ENCODE data around the gene MKS1. TPM values are rescaled to one million over a fixed set of nuclear protein-coding genes. Genes with fewer than 3 reads are reported as not detected.

MKS1 gene
- total RNA-seq, 4 donors from 2014 or later, result 8.5 to 51.9 (median 18.3) TPM

DNA sequence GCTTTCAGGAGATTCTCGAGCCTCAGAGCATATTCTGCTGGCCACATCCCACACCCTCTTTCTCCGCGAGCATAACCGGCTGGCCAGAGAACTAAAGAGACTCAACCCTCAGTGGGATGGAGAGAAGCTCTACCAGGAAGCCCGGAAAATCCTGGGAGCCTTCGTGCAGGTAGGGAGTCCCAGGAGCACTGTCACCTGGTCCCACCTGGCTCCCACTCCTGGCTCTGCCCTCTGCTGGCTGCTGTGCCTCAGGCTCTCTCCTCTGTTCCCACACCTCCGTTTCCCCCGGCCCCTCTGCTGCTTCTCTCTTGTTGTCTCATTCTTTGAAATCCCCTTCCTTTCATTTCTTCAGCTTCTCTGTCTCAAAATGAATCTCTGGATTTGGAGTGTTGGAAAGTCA is 35.7 kb upstream of the MKS1 start:
- H3K27ac ChIP-seq, result no peak overlapping the region
- no peak for DNase-seq
- H3K4me3 ChIP-seq, result no peak overlapping the region
- TF ChIP-seq POLR2A (IDR thresholded peaks at IDR 0.05) (no peak), EP300 (IDR thresholded peaks at IDR 0.05; ENCODE audit: low read depth) (no peak), POLR2AphosphoS5 (IDR thresholded peaks at IDR 0.05) (no peak)
- TF ChIP-seq, protein P1, sequence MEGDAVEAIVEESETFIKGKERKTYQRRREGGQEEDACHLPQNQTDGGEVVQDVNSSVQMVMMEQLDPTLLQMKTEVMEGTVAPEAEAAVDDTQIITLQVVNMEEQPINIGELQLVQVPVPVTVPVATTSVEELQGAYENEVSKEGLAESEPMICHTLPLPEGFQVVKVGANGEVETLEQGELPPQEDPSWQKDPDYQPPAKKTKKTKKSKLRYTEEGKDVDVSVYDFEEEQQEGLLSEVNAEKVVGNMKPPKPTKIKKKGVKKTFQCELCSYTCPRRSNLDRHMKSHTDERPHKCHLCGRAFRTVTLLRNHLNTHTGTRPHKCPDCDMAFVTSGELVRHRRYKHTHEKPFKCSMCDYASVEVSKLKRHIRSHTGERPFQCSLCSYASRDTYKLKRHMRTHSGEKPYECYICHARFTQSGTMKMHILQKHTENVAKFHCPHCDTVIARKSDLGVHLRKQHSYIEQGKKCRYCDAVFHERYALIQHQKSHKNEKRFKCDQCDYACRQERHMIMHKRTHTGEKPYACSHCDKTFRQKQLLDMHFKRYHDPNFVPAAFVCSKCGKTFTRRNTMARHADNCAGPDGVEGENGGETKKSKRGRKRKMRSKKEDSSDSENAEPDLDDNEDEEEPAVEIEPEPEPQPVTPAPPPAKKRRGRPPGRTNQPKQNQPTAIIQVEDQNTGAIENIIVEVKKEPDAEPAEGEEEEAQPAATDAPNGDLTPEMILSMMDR (IDR thresholded peaks at IDR 0.05), result no peak
- in situ Hi-C loops (cut with MboI; ENCODE audit: low pct_ligation_motif_present in 1 of 4, low pct_unique_long_range_greater_than_20kb in 1 of 4, low sequenced_read_pairs in 3 of 4), result no loop called here
- no peaks in the 10 kb centered on the region for H3K36me3 ChIP-seq
- peaks cover 2% of the 10 kb centered on the region in 4 donors for H3K4me1 ChIP-seq
- intact Hi-C loops (cut with DNase I; ENCODE audit: low total_unique reads), result no loop called here
- peaks cover 48% of the 10 kb centered on the region for H3K27me3 ChIP-seq
- 18 to 40% methylated on average over 2 to 8 of the region's 8 CpGs for WGBS, 2 donors (ENCODE audit: low coverage in 1 of 2)
- H3K9me3 ChIP-seq, result no peaks in the 10 kb centered on the region

DNA sequence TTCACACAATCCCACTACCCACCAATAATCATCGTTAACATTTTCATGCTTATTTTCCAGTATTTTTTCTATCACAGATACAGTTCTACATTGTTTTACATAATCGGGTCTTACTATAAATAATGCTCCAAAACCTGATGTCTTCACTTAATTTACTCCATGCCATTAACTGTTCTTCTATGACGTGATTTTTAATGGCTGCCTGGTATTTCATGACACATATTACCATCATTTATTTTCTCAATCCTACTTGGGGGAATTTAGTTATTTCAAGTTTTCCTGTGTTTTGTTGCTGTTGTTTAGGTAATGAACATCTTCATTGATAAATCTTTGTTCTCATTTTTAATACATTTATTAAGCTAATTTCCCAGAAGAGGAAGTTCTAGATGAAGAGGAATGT is 34.0 kb upstream of the MKS1 start:
- H3K27me3 ChIP-seq, result peaks cover 45% of the 10 kb centered on the region

DNA sequence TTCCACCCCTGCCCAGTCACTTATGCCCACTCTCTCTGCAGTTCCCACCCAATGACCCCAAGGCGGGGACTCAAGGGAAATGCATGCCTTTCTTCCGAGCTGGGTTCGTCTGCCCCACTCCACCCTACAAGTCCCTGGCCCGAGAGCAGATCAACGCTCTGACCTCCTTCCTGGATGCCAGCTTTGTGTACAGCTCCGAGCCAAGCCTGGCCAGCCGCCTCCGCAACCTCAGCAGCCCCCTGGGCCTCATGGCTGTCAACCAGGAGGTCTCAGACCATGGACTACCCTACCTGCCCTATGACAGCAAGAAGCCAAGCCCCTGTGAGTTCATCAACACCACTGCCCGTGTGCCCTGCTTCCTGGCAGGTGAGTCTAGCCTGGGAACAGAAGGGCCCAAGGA is 33.1 kb upstream of the MKS1 start:
- H3K27ac ChIP-seq, result no peak overlapping the region
- peaks cover 41% of the 10 kb centered on the region for H3K27me3 ChIP-seq
- no peaks in the 10 kb centered on the region for H3K9me3 ChIP-seq
- no peak for TF ChIP-seq EP300 (IDR thresholded peaks at IDR 0.05; ENCODE audit: low read depth)
- TF ChIP-seq, protein P1 (IDR thresholded peaks at IDR 0.05), result no peak
- no peak for TF ChIP-seq POLR2A (IDR thresholded peaks at IDR 0.05)
- TF ChIP-seq POLR2AphosphoS5 (IDR thresholded peaks at IDR 0.05), result no peak
- in situ Hi-C loops (cut with MboI; ENCODE audit: low pct_ligation_motif_present in 1 of 4, low pct_unique_long_range_greater_than_20kb in 1 of 4, low sequenced_read_pairs in 3 of 4), result no loop called here
- H3K36me3 ChIP-seq, result no peaks in the 10 kb centered on the region
- H3K4me3 ChIP-seq, result no peak overlapping the region
- peaks cover 9 to 11% (median 10%) of the 10 kb centered on the region in 4 donors for H3K4me1 ChIP-seq
- 76% methylated on average over 8 of the region's 9 CpGs; no CpG with 5 or more reads in 1 of the 2 donors for WGBS, 2 donors (ENCODE audit: low coverage in 1 of 2)
- intact Hi-C loops (cut with DNase I; ENCODE audit: low total_unique reads), result no loop called here
- no peak for DNase-seq

More for the DNA sequence above, 34.0 kb upstream of the MKS1 start:
- no peak for DNase-seq
- H3K4me3 ChIP-seq, result no peak overlapping the region
- peaks cover 9 to 11% (median 10%) of the 10 kb centered on the region in 4 donors for H3K4me1 ChIP-seq
- WGBS, 2 donors (ENCODE audit: low coverage in 1 of 2), result 79 to 81% methylated on average over 3 of the region's 3 CpGs
- intact Hi-C loops (cut with DNase I; ENCODE audit: low total_unique reads) (no loop called here), in situ Hi-C loops (cut with MboI; ENCODE audit: low pct_ligation_motif_present in 1 of 4, low pct_unique_long_range_greater_than_20kb in 1 of 4, low sequenced_read_pairs in 3 of 4) (no loop called here)
- TF ChIP-seq POLR2A (IDR thresholded peaks at IDR 0.05) (no peak), POLR2AphosphoS5 (IDR thresholded peaks at IDR 0.05) (no peak), EP300 (IDR thresholded peaks at IDR 0.05; ENCODE audit: low read depth) (no peak)
- TF ChIP-seq, protein P1 (IDR thresholded peaks at IDR 0.05), result no peak
- H3K36me3 ChIP-seq, result no peaks in the 10 kb centered on the region
- H3K27ac ChIP-seq, result no peak overlapping the region
- no peaks in the 10 kb centered on the region for H3K9me3 ChIP-seq

DNA sequence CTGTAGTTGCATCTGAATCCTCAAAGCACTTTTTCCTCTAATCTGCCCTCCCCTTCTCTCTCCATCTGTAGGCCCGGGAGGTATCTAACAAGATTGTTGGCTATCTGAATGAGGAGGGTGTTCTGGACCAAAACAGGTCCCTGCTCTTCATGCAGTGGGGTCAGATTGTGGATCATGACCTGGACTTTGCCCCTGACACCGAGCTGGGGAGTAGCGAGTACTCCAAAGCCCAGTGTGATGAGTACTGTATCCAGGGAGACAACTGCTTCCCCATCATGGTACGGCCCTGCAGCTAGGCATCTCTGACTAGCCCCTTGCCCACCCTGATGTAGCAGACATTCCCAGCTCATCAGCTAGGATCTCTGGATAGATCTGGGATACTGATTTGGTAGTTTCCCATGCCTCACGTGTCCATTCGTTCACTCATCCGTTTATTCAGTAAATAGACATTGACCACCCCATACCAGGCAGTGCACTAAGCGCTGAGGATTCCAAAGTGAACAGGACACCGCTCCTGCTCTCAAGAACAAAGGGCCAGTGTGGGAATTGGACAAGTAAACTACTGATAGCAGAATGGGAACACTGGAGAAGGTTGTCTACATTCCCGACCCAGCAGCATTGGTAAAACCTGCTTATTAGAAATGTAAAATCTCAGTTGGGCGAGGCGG is 31.4 kb upstream of the MKS1 start:
- TF ChIP-seq POLR2A (IDR thresholded peaks at IDR 0.05) (no peak), EP300 (IDR thresholded peaks at IDR 0.05; ENCODE audit: low read depth) (no peak), POLR2AphosphoS5 (IDR thresholded peaks at IDR 0.05) (no peak)
- TF ChIP-seq, protein P1 (IDR thresholded peaks at IDR 0.05), result no peak
- Histone ChIP-seq H3K9me3 (no peaks in the 10 kb centered on the region), H3K4me1 (peaks cover 9 to 11% (median 10%) of the 10 kb centered on the region in 4 donors), H3K27ac (no peak overlapping the region), H3K27me3 (peaks cover 31% of the 10 kb centered on the region), H3K36me3 (no peaks in the 10 kb centered on the region), H3K4me3 (no peak overlapping the region)
- in situ Hi-C loops (cut with MboI; ENCODE audit: low pct_ligation_motif_present in 1 of 4, low pct_unique_long_range_greater_than_20kb in 1 of 4, low sequenced_read_pairs in 3 of 4) (no loop called here), intact Hi-C loops (cut with DNase I; ENCODE audit: low total_unique reads) (no loop called here)
- DNase-seq, result no peak
- 77 to 88% methylated on average over 4 to 12 of the region's 12 CpGs for WGBS, 2 donors (ENCODE audit: low coverage in 1 of 2)
